HS-5 (cell line): ENCODE measurements around the gene KAZN.
"Not testable (repeated sequence)": the region's sequence is repeated elsewhere in the genome, so short reads cannot be mapped to it uniquely, and the experiment has no call there.

Experiments
- DNase-seq: peaks from one replicate; pipeline ENCODE4 v3.0.0-alpha.2; 2012; ENCODE audit warnings: low read depth

KAZN gene

DNA sequence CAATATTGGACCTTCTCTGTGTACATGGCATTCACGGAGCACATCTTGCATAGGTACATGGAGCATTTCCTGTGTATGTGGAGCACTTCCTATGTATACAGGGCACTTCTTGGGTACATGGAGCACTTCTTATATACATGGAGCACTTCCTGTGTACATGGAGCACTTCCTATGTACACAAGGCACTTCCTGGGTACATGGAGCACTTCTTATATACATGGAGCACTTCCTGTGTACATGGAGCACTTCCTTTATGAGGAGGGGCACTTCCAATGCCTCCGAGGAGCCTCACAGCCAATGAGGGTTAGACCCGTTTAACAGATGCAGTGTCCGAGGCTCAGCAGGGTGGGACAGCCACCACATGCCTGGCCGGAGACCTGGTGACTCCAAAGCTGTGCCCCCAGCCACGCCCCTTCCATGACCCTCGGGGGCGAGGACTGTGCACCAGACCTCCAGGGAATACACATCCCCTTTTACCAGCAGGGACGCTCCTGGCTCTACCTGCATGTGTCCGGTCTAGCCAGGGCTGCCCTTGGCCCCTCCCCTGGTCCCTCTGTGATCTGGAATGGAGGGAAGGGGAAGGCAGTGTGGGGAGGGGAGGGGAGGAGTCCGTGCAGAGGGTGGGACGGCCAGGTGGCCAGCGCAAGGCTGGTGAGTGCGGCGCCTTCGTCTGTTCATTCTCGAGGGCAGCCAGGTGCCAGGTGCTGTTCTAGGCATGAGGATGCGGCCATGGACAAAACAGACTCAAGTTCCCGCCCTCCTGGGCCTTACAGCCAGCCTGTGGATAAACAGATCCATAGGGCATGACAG is 360.0 kb downstream of the KAZN start:
- DNase-seq = no peak

DNA sequence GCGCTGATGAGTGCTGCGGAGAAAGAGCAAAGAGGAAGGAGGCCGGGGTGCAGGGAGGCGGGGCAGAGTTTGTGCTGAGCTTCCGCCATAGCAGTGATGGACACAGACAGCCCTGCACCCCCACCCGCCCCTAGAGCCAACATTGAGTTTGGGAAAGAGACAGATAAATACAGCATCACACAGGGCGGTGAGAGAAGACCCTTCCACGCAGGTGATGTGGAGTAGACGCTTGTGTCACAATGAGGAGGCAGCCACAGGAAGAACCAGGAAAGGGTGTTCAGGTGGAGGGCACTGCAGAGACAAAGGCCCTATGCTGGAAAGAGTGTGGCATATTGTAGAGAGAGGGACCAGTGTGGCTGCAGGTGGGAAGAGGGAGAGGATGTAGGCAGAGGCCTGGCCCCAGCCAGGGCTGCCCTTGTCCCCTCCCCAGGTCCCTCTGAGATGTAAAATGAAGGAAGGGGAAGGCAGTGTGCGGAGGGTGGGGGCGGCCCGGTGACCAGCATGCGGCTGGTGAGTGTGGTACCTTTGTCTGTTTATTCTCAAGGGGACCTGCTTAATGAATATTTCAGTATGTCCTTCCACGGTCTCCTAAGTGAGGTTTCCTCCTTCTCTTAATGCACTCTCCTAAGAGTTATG is 360.7 kb downstream of the KAZN start:
- no peak for DNase-seq

DNA sequence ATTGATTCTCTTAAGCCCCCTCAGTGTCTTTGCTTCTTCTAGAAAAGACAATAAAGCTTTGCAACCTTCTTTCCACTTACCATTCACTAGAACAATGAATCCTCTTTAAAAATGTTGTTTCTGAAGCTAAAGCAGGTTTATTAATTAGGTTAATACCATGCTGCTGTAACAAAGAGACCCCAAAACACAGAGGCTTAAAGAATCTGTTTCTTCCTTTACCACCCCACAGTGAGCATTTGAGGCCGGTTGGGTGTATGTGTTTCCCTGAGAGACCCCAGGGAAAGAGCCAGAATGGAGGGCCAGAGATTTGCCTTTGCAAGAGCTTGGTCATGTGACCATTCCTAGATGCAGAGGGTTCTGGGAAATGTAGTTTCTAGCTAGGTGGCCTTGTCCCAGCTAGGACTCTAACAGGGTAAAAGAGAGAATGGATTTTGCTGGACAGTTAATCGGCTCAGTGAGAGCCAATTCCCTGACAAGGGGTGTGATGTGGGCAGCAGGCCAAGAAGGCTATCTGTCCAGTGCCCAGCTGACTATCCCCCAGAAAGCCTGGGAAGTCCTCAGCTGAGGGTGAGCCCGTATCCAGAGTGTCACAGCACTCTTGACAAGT is 363.3 kb downstream of the KAZN start:
- no peak for DNase-seq

DNA sequence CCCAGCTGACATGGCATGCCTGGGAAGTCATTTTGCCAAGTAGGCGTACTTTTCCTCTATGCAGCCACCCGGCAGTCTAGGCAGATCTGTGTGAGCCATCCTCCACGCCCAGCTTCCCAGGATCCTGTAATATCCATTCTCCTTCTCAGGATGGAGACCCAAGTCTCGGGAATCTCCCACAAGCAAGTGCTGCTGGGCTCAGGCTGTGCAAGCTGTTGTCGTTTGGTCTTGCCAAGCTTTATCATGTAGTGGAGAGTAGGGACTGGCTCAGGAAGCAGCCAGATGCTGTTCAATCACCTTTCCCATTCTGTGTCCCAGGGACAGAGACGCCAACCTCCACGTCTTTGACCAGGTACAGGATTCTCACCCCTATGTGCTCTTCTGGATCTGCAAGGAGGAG is 363.9 kb downstream of the KAZN start:
- DNase-seq = no peak

DNA sequence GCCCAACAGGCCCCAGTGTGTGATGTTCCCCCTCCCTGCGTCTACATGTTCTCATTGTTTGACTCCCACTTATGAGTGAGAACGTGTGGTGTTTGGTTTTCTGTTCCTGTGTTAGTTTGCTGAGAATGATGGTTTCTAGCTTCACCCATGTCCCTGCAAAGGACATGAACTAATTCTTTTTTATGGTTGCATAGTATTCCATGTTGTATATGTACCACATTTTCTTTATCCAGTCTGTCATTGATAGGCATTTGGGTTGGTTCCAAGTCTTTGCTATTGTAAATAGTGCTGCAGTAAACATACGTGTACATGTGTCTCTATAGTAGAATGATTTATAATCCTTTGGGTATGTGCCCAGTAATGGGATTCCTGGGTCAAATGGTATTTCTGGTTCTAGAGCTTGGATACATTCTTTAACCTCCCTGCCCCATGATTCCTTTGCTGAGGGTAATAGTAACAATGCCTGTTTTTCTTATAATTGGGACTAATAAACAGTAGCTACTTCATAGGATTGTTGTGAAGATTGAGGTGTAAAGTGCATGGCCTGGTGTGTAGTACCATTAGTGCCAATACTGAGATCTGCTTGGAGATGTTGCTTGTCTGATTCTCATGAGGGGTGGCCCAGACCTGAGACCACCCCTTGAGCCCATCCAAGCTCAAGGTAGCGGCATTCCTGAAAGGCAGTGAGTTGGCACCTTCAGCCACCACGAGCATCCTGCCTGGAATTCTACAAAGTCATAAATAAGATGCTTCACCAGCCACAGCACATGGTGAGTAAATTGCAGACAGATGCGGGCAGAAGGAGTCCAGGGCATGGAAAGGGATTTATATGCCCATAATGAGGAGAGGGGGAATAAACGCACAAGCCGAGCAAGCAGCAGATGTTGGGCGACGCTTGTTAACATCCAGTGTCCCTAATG is 365.6 kb downstream of the KAZN start:
- DNase-seq = not testable (repeated sequence)

DNA sequence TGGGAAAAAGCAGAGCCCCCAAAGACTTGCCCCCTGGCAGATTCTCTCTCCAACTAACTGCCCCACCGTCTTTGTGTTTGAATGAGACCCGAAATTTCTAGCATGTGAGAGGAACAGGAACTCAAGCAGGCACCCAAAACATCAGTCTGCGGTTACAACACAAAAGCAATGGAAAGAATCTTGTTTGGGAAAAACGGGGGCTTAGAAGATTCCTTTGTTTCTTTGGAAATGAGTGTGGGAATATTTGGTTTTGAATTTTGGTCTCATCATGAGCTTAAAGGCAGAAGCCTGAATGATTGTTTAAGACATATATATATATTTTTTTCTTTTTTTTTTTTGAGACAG is 366.2 kb downstream of the KAZN start:
- DNase-seq = no peak

DNA sequence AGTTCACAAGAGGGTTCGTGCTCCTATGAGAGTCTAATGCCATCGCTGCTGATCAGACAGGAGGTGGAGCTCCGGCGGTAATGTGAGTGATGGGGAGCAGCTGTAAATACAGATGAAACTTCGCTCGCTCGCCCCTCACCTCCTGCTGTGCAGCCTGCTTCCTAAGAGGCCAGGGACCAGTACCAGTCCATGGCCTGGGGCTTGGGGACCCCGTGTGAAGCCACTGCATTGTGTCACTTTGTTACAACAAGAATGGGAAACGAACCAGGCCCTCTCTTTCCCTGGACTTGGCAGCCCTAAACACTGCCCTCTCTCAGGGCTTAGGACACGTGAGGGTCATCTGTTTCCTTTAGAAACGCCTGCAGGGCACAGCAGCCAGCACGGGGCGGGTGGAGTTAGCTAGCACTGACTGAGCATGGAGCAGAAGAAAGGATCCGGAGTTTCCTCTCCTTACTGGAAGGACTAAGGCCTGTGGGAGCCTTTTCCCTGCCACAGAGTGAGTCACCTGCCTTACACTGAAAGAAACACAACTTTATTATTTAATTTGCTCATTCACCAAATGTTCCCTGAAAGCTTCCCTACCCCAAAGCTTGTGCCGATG is 369.9 kb downstream of the KAZN start:
- peak; percentile 38 for DNase-seq

DNA sequence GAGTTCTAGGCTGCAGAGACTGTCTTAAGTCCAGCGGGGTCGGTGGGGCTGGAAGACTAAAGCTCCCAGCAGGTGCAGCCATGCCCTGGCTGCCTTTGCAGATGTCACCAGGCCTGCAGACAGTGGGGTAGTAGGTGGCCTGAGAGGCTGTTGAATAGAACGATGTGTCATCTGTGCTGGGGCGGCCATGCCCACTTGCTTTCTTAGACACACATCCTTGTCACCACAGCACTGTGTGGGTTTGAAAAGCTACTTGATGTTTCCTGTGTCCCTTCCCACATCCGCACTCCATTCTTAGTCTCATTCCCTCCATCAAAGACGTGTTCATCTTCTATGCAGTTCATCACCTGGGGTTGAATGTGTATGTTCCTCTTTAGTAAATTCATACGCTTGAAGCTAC is 370.5 kb downstream of the KAZN start:
- no peak for DNase-seq

DNA sequence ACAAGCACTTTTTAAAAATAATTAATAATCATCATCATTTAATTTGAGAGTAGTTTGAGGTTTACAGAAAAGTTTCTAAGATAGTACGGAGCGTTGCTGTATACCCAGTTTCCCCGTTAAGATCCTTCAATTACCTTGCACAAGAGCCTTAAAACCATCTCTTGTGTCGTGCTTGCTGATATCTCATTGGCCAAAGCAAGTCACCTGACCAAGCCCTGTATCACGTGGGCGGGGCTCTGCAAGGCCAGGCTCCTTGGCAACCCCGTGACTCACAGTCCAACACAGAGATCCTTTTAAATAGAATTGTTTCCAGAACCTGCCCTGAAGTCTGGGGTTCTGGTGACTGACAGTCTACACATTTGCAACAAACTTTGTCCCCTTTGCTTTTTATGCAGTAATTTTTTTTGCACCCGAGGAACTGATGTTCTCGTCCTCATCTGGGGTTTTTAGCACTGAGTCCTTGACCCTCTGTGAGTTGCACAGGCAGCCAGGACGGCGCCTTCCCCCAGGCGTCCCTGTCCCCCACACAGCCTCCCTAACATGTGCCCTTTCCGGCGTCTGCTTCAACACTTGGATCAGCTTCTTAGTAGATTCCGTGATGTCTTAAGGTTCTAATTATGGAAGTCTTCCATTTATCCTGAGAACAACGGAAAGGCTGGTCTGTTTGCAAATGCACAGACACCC is 371.8 kb downstream of the KAZN start:
- no peak for DNase-seq

DNA sequence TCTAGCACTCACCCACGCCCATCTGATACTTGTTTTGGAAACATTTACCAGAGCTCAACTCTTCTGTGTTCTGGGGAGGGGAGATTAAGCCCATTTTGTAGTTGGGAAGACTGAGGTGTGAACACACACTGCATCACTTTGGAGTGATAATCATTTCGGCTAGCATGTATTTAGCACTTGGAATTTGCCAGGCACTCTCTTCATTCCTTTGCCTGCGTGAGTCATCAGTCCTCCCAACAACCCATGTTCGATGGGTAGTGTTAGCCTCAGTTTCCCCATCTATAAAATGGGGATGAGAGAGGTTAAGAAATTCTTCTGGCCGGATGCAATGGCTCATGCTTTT is 372.3 kb downstream of the KAZN start:
- no peak for DNase-seq

DNA sequence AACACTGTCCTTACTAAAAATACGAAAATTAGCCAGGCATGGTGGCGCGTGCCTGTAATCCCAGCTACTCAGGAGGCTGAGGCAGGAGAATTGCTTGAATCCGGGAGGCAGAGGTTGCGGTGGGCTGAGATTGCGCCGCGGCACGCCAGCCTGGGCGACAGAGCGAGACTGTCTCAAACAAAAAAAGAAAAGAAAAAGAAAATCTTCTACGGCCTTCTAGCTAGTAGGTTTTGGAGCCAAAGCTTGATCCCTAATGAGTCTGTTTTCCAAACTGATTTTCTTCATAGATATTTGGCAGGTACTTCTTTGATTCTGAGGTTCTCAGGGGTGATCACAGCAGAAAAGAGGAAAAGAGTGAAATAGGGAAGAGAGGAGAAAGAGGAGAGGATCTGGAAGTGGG is 372.7 kb downstream of the KAZN start:
- DNase-seq = no peak

DNA sequence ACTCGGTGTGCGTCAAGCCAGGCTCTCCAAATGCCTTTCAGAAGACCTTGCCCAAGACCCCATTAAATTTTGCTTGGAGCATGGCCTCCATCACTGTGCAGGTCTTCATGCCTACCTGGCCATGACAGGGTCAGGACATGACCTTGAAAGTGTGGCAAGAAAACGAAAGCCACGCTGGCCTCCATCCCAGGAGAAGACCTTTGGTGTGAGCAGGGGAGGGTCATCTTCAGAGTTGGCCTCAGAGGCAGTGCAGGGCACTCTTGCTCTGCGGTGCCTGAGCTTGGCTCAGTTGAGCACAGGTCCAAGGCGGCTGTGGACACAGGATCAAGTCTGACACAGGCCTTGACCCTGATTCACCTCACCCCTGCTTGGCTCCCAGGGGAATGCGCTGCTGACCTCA is 373.6 kb downstream of the KAZN start:
- no peak for DNase-seq

DNA sequence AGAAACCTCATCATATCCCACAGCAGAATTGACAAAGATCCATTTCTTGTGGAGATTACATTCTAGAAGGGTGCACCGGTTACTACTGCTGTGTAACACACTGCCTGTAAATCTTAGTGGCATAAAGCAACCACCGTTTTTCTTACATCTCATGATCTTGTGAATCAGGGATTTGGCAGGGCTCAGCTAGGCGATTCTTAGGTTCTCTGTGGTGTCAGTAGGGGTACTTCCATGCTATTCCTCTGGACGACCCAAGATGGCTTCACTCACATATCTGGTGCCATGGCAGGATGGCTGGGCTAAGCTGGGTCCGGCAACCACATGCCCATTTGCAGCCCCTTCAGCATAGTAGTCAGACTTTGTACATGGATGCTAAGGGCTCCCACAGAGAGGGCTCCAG is 375.3 kb downstream of the KAZN start:
- no peak for DNase-seq

DNA sequence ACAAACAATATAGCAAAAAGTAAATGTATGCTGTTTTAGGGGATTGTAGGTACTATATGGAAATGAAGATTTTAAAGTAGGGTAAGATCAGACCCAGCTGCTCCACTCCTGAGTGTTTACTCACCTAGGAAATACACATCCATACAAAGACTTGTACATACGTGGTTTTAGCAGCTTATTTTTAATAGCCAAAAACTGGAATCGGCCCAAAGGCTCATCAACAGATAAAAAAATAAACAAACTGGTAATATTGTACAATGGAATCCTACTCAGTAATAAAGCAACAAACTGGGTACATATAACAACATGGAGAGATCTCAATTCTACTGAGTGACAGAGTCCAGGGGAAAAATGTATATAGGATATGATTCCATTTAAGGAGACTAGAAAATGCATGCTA is 375.9 kb downstream of the KAZN start:
- no peak for DNase-seq

DNA sequence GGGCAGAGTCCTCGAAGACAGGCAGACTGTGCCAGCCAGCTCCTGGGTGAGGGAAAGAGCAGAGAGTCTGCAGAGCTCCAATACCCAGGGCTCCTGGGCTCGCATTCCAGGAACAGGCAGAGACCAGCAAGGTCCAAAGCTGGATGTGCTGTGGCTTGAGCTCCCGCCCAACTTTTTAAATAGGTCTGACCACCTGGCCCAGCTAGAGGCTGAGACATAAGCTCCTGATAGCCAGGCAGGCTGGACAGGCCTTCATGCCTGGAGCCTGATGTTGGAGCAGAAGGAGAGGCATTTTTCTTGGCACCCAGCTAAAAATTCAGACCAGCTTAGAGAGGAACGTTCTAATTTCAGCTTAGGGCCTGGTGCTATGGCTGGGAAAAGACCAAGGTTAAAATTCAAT is 376.6 kb downstream of the KAZN start:
- no peak for DNase-seq

DNA sequence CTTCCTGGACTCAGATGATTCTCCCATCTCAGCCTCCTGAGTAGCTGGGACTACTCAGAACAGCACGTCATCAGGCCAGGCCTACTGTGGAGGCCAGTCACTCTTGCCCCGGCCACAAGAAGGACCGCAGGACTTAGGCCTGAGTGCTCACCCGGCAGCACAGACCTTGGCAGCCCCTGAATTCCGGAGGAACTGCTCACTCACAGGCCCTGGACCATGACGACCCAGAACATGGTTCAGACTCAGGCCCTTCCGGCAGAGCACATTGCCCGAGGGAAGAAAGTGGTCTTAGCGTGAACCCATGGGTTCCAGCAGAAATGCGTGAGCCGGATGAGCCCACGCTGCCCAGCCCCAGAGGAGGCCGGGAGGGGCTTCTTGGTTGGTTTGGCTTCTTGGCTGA is 377.8 kb downstream of the KAZN start:
- no peak for DNase-seq

DNA sequence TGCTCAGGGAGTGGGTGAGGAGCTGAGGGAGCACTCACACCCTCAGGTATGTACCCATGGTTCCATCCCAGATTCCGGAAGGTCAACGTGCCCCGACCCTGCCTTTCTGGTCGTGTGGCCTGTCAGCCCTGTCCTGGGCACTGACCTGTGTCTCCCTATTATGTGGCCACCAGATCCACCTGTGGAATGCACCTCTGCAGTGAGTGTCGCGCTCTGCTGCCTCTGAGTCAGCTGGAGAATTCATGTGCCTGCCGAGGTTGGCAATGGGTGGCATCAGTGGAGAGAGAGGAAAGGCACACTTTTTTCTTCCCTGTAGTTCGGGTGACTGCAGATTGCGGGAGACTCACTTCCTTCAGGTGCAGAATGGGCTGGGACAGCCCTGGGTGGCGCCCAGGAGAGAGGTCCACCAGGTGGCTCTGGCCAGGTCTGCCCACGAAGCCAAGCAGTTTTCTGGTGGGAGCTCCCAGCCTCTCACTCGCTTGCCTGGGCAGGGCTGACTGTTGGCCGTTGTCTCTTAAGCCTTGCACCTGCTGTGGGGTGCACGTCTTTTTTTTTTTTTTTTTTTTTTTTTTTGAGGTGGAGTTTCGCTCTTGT is 378.9 kb downstream of the KAZN start:
- DNase-seq = no peak

DNA sequence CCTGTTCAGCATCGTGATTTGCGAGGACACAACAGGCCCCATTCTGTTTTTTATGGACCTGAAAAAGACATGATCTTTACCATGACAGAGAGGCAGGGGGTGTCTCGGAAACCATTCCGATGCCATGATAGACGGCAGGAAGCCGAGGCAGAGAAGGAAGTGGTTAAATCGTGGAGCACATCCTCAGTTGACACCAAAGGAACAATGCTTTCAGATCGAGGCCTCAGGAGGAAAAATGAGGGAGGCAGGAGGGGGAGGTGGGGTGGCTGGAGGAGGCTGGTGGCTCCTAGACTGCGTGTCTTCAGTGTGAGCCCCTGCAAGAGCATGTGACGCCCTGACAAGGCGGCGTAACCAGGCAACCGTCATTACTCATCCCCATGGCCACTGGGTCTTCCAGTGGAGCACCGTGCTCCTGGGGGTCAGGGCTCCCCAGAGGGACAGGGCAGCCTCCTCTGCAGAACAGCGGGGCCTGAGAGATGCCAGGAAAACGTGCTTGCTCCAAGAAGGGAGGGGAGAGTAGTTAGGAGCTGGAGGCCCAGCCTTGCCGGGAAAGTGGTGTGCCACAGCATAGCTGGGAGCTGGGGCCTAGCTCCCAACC is 382.2 kb downstream of the KAZN start:
- DNase-seq = no peak

DNA sequence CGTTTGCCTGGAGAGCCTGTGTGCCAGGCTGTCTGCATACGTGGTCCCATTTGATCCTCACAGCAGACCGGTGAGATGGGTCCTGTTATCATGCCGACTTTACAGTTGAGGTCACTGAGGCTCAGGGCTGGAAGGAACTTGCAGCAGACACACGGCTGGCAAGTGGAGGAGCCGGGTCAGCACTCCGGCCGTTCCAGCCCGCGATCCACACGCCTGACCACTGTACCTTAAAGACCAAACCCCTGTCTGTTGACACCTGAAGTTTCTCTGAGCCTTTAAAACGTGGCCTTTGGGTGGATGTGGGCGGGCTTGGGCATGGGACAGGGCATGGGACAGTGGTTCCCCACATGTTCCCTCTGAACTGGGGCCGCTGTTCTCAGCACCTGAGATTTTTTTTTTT is 383.5 kb downstream of the KAZN start:
- DNase-seq = no peak

DNA sequence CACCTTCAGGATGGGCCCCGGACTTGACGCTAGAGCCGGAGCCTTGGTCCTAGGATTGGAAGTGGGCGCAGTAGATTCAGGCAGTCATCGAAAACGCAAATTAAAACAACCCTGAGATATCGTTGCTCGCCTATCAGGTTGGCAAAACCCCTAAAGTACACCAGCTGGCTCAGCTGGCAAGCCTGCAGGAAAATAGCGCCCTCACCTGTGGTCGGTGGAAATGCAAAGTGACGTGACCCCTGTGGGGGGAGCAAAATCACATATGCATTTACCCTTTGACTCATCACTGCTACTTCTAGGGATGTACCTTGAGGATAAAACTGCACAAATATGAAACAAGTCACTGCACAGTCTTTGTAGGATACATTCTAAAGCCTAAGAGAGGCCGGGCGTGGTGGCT is 384.8 kb downstream of the KAZN start:
- DNase-seq = no peak

DNA sequence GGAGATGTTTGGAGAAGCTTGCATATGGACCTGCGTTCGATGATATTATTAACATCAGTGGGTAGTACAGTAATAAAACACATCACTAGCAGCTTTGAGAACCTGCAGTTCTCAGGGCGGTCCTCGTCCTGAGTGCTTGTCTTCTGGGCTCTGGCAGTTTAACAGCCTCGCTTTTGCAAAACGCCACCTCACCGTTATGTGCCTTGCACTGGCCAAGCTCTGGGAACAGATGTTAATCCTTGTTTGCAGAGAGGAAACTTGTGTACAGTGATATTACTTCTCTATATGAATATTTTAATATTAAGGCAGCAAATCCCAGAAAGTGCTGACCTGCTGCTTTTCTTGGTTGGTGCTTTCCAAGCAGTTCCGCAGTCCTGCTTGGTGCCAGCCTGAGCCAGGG is 387.7 kb downstream of the KAZN start:
- no peak for DNase-seq
